ENCODE data around the gene PLEKHM3.

The PLEKHM3 gene

DNA sequence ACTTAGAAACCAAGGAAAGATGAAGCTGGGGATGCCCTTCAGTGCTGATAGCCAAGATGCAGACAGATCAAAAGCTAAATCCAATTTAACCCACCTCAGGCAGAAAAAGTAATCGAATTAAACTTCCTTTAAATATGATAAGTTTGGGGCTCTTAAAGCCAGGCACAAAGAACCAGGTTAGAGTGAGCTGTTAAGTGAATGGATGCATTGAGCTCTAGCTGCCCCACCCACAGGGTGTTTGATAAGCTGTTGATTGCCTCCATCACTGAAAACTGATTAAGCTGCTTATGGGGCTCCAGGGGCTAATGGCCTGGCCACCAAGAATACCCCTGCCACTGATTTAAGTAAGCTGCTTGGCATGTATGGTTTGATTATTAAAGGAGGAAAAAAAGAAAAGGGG is 119.8 kb downstream of the PLEKHM3 start:
- H3K9me2 ChIP-seq (replicated peaks; ENCODE audit: low read depth, low read length), result no peaks in the 10 kb centered on the region
- H3K36me3 ChIP-seq (ENCODE audit: insufficient read depth, low read length), result no peaks in the 10 kb centered on the region; the same call in 1 of the 2 replicates
- H3K4me1 ChIP-seq (ENCODE audit: insufficient read depth, low read length, poor library complexity, severe bottlenecking), result no peaks in the 10 kb centered on the region
- no peak overlapping the region for H3K4me3 ChIP-seq (ENCODE audit: low read length, poor library complexity, severe bottlenecking)
- no peak overlapping the region for H3K4me2 ChIP-seq (ENCODE audit: low read depth, low read length, poor library complexity, severe bottlenecking)
- H4K20me1 ChIP-seq (ENCODE audit: insufficient read depth, low read length, poor library complexity, severe bottlenecking), result no peaks in the 10 kb centered on the region
- no peaks in the 10 kb centered on the region for H3F3A ChIP-seq (ENCODE audit: low read depth)
- H3K79me2 ChIP-seq (ENCODE audit: insufficient read depth, low read length), result no peaks in the 10 kb centered on the region
- no peak overlapping the region for H3K9ac ChIP-seq (ENCODE audit: low read depth, low read length, poor library complexity, severe bottlenecking)
- H3K27me3 ChIP-seq (ENCODE audit: insufficient read depth, low read length, poor library complexity, severe bottlenecking), result no peaks in the 10 kb centered on the region
- TF ChIP-seq, protein P1, sequence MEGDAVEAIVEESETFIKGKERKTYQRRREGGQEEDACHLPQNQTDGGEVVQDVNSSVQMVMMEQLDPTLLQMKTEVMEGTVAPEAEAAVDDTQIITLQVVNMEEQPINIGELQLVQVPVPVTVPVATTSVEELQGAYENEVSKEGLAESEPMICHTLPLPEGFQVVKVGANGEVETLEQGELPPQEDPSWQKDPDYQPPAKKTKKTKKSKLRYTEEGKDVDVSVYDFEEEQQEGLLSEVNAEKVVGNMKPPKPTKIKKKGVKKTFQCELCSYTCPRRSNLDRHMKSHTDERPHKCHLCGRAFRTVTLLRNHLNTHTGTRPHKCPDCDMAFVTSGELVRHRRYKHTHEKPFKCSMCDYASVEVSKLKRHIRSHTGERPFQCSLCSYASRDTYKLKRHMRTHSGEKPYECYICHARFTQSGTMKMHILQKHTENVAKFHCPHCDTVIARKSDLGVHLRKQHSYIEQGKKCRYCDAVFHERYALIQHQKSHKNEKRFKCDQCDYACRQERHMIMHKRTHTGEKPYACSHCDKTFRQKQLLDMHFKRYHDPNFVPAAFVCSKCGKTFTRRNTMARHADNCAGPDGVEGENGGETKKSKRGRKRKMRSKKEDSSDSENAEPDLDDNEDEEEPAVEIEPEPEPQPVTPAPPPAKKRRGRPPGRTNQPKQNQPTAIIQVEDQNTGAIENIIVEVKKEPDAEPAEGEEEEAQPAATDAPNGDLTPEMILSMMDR (conservative IDR thresholded peaks at IDR 0.05; ENCODE audit: low read length), result no peak
- no peak for TF ChIP-seq EZH2phosphoT487 (IDR thresholded peaks at IDR 0.05; ENCODE audit: borderline replicate concordance)
- H3K9me3 ChIP-seq (ENCODE audit: insufficient read depth, low read depth, low read length), result no peaks in the 10 kb centered on the region
- H2AFZ ChIP-seq (ENCODE audit: low read length), result no peak overlapping the region

DNA sequence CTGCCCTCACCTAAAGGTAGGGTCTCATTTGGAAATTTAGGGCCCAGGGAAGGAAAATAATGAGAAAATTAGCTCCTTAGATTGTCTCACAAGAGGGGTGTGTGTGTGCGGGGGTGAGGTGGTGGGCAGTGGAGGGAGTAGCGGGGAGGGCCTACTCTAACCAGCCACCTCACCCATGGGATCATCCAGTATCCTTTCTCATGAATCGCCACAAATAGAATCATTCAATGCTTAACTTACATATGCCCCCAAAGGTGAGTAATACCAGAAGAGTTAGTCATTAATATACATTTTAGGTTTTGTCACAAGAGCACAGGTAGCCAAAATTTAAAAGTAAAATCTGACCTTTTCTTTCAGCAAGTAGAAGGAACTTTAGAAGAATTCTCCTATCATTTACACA is 122.1 kb downstream of the PLEKHM3 start:
- Histone ChIP-seq H3K4me2 (ENCODE audit: low read depth, low read length, poor library complexity, severe bottlenecking) (no peak overlapping the region), H3F3A (ENCODE audit: low read depth) (no peaks in the 10 kb centered on the region), H3K27me3 (ENCODE audit: insufficient read depth, low read length, poor library complexity, severe bottlenecking) (no peaks in the 10 kb centered on the region), H3K4me1 (ENCODE audit: insufficient read depth, low read length, poor library complexity, severe bottlenecking) (no peaks in the 10 kb centered on the region), H2AFZ (ENCODE audit: low read length) (no peak overlapping the region), H3K79me2 (ENCODE audit: insufficient read depth, low read length) (no peaks in the 10 kb centered on the region), H3K9me2 (replicated peaks; ENCODE audit: low read depth, low read length) (no peaks in the 10 kb centered on the region), H3K4me3 (ENCODE audit: low read length, poor library complexity, severe bottlenecking) (no peak overlapping the region), H4K20me1 (ENCODE audit: insufficient read depth, low read length, poor library complexity, severe bottlenecking) (no peaks in the 10 kb centered on the region), H3K9me3 (ENCODE audit: insufficient read depth, low read depth, low read length) (no peaks in the 10 kb centered on the region), H3K9ac (ENCODE audit: low read depth, low read length, poor library complexity, severe bottlenecking) (no peak overlapping the region), H3K36me3 (ENCODE audit: insufficient read depth, low read length) (no peaks in the 10 kb centered on the region; the same call in 1 of the 2 replicates)
- TF ChIP-seq EZH2phosphoT487 (IDR thresholded peaks at IDR 0.05; ENCODE audit: borderline replicate concordance), result no peak
- TF ChIP-seq, protein P1 (conservative IDR thresholded peaks at IDR 0.05; ENCODE audit: low read length), result no peak

DNA sequence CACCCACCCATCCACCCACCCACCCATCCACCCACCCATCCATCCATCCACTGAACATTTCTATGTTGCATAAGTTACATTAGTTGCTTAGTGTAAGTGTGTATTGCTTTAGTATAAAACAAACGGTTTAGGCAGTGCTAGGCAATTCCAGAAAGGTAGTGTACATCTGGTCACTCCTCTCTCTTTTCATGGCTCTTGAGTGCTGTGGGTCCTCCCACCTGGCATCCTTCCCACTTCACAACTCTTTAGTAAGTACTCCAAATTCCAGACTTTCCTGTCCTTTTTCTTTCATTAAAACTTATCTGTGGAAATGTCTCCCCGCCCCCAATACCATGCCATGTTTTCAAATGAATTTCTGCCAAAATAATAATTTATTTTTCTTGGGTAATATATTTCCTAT is 122.5 kb downstream of the PLEKHM3 start:
- Histone ChIP-seq H3K4me3 (ENCODE audit: low read length, poor library complexity, severe bottlenecking) (no peak overlapping the region), H3F3A (ENCODE audit: low read depth) (no peaks in the 10 kb centered on the region), H4K20me1 (ENCODE audit: insufficient read depth, low read length, poor library complexity, severe bottlenecking) (no peaks in the 10 kb centered on the region), H3K4me2 (ENCODE audit: low read depth, low read length, poor library complexity, severe bottlenecking) (no peak overlapping the region), H3K4me1 (ENCODE audit: insufficient read depth, low read length, poor library complexity, severe bottlenecking) (no peaks in the 10 kb centered on the region), H3K36me3 (ENCODE audit: insufficient read depth, low read length) (no peaks in the 10 kb centered on the region; the same call in 1 of the 2 replicates), H3K9me3 (ENCODE audit: insufficient read depth, low read depth, low read length) (no peaks in the 10 kb centered on the region), H3K9me2 (replicated peaks; ENCODE audit: low read depth, low read length) (no peaks in the 10 kb centered on the region), H2AFZ (ENCODE audit: low read length) (no peak overlapping the region), H3K79me2 (ENCODE audit: insufficient read depth, low read length) (no peaks in the 10 kb centered on the region), H3K27me3 (ENCODE audit: insufficient read depth, low read length, poor library complexity, severe bottlenecking) (no peaks in the 10 kb centered on the region), H3K9ac (ENCODE audit: low read depth, low read length, poor library complexity, severe bottlenecking) (no peak overlapping the region)
- TF ChIP-seq, protein P1 (conservative IDR thresholded peaks at IDR 0.05; ENCODE audit: low read length), result no peak
- TF ChIP-seq EZH2phosphoT487 (IDR thresholded peaks at IDR 0.05; ENCODE audit: borderline replicate concordance), result no peak
